SK-N-SH treated with all-trans-retinoic acid at 6 μM for 48 hours (cell line): ENCODE data around the gene ZNF680.

Source experiments
- ARNTL ChIP-seq: fragments of 450-650 bp; formaldehyde crosslinking; IDR thresholded peaks from 2 replicates; pipeline ENCODE4 v1.5.0; 2020; ENCODE audit warnings: low read depth, mild to moderate bottlenecking, moderate library complexity, borderline replicate concordance
- BACH2 ChIP-seq: fragments of 250-450 bp; sonication (Bioruptor Pico); IDR thresholded peaks from 2 replicates; pipeline ENCODE4 v1.9.0; 2021; ENCODE audit warnings: mild to moderate bottlenecking, borderline replicate concordance
- CREB5 ChIP-seq: fragments of 250-450 bp; sonication (Bioruptor Pico); IDR thresholded peaks from 2 replicates; pipeline ENCODE4 v1.5.1; 2020; ENCODE audit warnings: low read depth, mild to moderate bottlenecking, moderate library complexity
- CSDC2 ChIP-seq: fragments of 250-450 bp; sonication (Bioruptor Pico); IDR thresholded peaks from 2 replicates; pipeline ENCODE4 v1.5.0; 2020; ENCODE audit warnings: mild to moderate bottlenecking, moderate library complexity
- ISL1 ChIP-seq: fragments of 250-450 bp; sonication (Bioruptor Pico); IDR thresholded peaks from 2 replicates; pipeline ENCODE4 v2.1.2; 2022; ENCODE audit warnings: mild to moderate bottlenecking, moderate library complexity
- PPARA ChIP-seq: fragments of 250-450 bp; sonication (Bioruptor Pico); IDR thresholded peaks from 2 replicates; pipeline ENCODE4 v1.5.0; 2020; ENCODE audit warnings: mild to moderate bottlenecking, borderline replicate concordance
- ZFP3 ChIP-seq: fragments of 250-450 bp; sonication (Bioruptor Pico); IDR thresholded peaks from 2 replicates; pipeline ENCODE4 v1.5.0; 2020; ENCODE audit warnings: mild to moderate bottlenecking, moderate library complexity
- ZFP30 ChIP-seq: fragments of 450-650 bp; formaldehyde crosslinking; IDR thresholded peaks from 2 replicates; pipeline ENCODE4 v1.5.0; 2022; ENCODE audit warnings: mild to moderate bottlenecking, moderate library complexity
- ZNF70 ChIP-seq: fragments of 450-650 bp; formaldehyde crosslinking; IDR thresholded peaks from 2 replicates; pipeline ENCODE4 v1.5.0; 2020; ENCODE audit warnings: mild to moderate bottlenecking, moderate library complexity
- TF ChIP-seq, protein P1 (sequence below): fragments of 250-450 bp; sonication (Bioruptor Pico); IDR thresholded peaks from 2 replicates; pipeline ENCODE4 v1.5.1; 2021; ENCODE audit warnings: mild to moderate bottlenecking, moderate library complexity
- TF ChIP-seq, protein P2 (sequence below): fragments of 250-450 bp; sonication (Bioruptor Pico); IDR thresholded peaks from 2 replicates; pipeline ENCODE4 v1.8.0; 2020; ENCODE audit warnings: mild to moderate bottlenecking, moderate library complexity, borderline replicate concordance

GRCh38 chr7:64558323-64558705, 4.6 kb downstream of the ZNF680 start:
- no peak for TF ChIP-seq ZFP30 (CRISPR knock-in tag)
- TF ChIP-seq ZFP3 (CRISPR knock-in tag): no peak
- no peak for TF ChIP-seq ZNF70 (CRISPR knock-in tag)
- TF ChIP-seq, protein P1, sequence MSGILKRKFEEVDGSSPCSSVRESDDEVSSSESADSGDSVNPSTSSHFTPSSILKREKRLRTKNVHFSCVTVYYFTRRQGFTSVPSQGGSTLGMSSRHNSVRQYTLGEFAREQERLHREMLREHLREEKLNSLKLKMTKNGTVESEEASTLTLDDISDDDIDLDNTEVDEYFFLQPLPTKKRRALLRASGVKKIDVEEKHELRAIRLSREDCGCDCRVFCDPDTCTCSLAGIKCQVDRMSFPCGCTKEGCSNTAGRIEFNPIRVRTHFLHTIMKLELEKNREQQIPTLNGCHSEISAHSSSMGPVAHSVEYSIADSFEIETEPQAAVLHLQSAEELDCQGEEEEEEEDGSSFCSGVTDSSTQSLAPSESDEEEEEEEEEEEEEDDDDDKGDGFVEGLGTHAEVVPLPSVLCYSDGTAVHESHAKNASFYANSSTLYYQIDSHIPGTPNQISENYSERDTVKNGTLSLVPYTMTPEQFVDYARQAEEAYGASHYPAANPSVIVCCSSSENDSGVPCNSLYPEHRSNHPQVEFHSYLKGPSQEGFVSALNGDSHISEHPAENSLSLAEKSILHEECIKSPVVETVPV (CRISPR knock-in tag): no peak
- no peak for TF ChIP-seq CREB5 (CRISPR knock-in tag)
- TF ChIP-seq ARNTL: no peak
- no peak for TF ChIP-seq PPARA
- TF ChIP-seq, protein P2, sequence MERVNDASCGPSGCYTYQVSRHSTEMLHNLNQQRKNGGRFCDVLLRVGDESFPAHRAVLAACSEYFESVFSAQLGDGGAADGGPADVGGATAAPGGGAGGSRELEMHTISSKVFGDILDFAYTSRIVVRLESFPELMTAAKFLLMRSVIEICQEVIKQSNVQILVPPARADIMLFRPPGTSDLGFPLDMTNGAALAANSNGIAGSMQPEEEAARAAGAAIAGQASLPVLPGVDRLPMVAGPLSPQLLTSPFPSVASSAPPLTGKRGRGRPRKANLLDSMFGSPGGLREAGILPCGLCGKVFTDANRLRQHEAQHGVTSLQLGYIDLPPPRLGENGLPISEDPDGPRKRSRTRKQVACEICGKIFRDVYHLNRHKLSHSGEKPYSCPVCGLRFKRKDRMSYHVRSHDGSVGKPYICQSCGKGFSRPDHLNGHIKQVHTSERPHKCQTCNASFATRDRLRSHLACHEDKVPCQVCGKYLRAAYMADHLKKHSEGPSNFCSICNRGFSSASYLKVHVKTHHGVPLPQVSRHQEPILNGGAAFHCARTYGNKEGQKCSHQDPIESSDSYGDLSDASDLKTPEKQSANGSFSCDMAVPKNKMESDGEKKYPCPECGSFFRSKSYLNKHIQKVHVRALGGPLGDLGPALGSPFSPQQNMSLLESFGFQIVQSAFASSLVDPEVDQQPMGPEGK (CRISPR knock-in tag): no peak
- TF ChIP-seq BACH2: no peak
- TF ChIP-seq ISL1 (CRISPR knock-in tag): no peak
- no peak for TF ChIP-seq CSDC2 (CRISPR knock-in tag)
